Measurements from ENCODE around the gene GRM3. TPM values are rescaled to one million over a fixed set of nuclear protein-coding genes. Genes with fewer than 3 reads are reported as not detected.

GRM3 gene
- not detected for total RNA-seq
- polyA plus RNA-seq (2013, experiment 1 of 2), result 0.06 TPM
- 0.01 TPM for polyA plus RNA-seq (2013, experiment 2 of 2)
- 0 to 0.10 (median 0) reads per million in 172 experiments for total RNA-seq

DNA sequence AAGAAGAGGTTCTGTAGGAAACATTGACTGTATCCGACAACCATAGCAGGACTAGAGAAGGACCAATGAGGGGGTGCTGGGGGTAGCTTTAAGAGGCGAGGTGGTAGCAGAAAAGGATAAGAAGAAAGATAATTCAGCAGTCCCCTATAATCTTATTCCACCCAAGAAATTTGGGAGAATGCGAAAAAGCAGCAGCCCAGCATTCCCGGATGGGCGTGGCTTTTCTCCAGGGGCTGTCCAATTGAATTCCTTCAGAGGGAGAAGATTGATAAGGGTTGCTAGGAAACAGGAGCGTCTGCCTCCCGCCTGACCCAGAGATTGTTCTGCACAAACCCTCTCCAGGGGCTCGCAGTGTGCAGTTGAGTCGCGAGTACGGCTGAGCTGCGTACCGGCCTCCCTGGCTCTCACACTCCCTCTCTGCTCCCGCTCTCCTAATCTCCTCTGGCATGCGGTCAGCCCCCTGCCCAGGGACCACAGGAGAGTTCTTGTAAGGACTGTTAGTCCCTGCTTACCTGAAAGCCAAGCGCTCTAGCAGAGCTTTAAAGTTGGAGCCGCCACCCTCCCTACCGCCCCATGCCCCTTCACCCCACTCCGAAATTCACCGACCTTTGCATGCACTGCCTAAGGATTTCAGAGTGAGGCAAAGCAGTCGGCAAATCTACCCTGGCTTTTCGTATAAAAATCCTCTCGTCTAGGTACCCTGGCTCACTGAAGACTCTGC, at the start of gene GRM3:
TSS of gene GRM3 (plus strand) at position 349 of the 721 bp plus-strand sequence. CDS start 121,237 bp downstream, outside the sequence.
- no peaks in the 10 kb centered on the region for H3K9me3 Mint-ChIP-seq
- CTCF ChIA-PET, result no interaction called here
- Histone ChIP-seq H3K4me1 (ENCODE audit: insufficient read depth, low read length) (no peaks in the 10 kb centered on the region), H3K9me3 (ENCODE audit: control insufficient read depth in 1 of 2, insufficient read depth in 1 of 2, low read length in 2 of 2) (peaks cover 0 to 21% of the 10 kb centered on the region in 2 experiments), H3K27me3 (ENCODE audit: control insufficient read depth in 1 of 2, insufficient read depth in 2 of 2, low read length in 2 of 2) (peaks cover 16 to 24% of the 10 kb centered on the region in 2 experiments), H3K36me3 (ENCODE audit: insufficient read depth, low read length) (no peaks in the 10 kb centered on the region), H3K4me3 (ENCODE audit: low read length) (no peak within 1 kb of the TSS), H3K27ac (ENCODE audit: low read depth in 1 of 2, low read length in 2 of 2) (no peak within 1 kb of the TSS)
- H3K4me1 Mint-ChIP-seq (ENCODE audit: low read depth), result no peaks in the 10 kb centered on the region
- ATAC-seq (ENCODE audit: poor library complexity) (no peak), DNase-seq (no peak)
- H3K27ac Mint-ChIP-seq, result no peak within 1 kb of the TSS
- H3K27me3 Mint-ChIP-seq, result peaks cover 41% of the 10 kb centered on the region
- TF ChIP-seq, protein P1, sequence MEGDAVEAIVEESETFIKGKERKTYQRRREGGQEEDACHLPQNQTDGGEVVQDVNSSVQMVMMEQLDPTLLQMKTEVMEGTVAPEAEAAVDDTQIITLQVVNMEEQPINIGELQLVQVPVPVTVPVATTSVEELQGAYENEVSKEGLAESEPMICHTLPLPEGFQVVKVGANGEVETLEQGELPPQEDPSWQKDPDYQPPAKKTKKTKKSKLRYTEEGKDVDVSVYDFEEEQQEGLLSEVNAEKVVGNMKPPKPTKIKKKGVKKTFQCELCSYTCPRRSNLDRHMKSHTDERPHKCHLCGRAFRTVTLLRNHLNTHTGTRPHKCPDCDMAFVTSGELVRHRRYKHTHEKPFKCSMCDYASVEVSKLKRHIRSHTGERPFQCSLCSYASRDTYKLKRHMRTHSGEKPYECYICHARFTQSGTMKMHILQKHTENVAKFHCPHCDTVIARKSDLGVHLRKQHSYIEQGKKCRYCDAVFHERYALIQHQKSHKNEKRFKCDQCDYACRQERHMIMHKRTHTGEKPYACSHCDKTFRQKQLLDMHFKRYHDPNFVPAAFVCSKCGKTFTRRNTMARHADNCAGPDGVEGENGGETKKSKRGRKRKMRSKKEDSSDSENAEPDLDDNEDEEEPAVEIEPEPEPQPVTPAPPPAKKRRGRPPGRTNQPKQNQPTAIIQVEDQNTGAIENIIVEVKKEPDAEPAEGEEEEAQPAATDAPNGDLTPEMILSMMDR (IDR thresholded peaks at IDR 0.05), result no peak
- POLR2A ChIA-PET, result no interaction called here
- H3K36me3 Mint-ChIP-seq (ENCODE audit: low read depth), result no peaks in the 10 kb centered on the region
- no peak within 1 kb of the TSS for H3K4me3 Mint-ChIP-seq
- intact Hi-C loops (cut with DNase I, micrococcal nuclease), result no loop called here

DNA sequence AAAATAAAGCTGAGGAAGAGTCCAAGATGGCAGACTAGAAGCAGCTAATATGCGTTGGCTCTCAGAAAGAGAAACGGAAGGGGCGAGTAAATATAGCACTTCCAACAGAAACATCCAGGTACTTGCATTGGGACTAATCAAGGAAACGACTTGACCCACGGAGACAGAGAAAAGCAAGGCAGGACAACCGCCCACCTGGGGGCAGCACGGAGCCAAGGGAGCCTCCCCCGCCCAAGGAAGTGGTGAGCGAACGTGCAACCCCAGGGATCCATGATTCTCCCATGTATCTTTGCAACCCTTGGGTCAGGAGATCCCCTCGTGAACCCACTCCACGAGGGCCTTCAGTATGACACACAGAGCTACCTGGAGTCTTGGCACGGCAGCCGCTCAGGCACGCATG, 45.4 kb upstream of the GRM3 start:
- ChIA-PET CTCF (no interaction called here), POLR2A (no interaction called here)
- no peaks in the 10 kb centered on the region for H3K27me3 ChIP-seq (ENCODE audit: control insufficient read depth in 1 of 2, insufficient read depth in 2 of 2, low read length in 2 of 2)
- H3K4me3 ChIP-seq (ENCODE audit: low read length), result no peak overlapping the region
- no peaks in the 10 kb centered on the region for H3K4me1 ChIP-seq (ENCODE audit: insufficient read depth, low read length)
- Mint-ChIP-seq H3K9me3 (peaks cover 6% of the 10 kb centered on the region), H3K4me1 (ENCODE audit: low read depth) (no peaks in the 10 kb centered on the region), H3K27me3 (no peaks in the 10 kb centered on the region), H3K4me3 (no peak overlapping the region), H3K36me3 (ENCODE audit: low read depth) (no peaks in the 10 kb centered on the region), H3K27ac (no peak overlapping the region)
- no peak overlapping the region for H3K27ac ChIP-seq (ENCODE audit: low read depth in 1 of 2, low read length in 2 of 2)
- no peaks in the 10 kb centered on the region for H3K36me3 ChIP-seq (ENCODE audit: insufficient read depth, low read length)
- no peak for ATAC-seq (ENCODE audit: poor library complexity)
- TF ChIP-seq, protein P1 (IDR thresholded peaks at IDR 0.05), result no peak
- peak in 1 of 14 experiments; percentile 2 for DNase-seq
- H3K9me3 ChIP-seq (ENCODE audit: control insufficient read depth in 1 of 2, insufficient read depth in 1 of 2, low read length in 2 of 2), result peaks cover 0 to 27% of the 10 kb centered on the region in 2 experiments
- intact Hi-C loops (cut with DNase I, micrococcal nuclease), result no loop called here

DNA sequence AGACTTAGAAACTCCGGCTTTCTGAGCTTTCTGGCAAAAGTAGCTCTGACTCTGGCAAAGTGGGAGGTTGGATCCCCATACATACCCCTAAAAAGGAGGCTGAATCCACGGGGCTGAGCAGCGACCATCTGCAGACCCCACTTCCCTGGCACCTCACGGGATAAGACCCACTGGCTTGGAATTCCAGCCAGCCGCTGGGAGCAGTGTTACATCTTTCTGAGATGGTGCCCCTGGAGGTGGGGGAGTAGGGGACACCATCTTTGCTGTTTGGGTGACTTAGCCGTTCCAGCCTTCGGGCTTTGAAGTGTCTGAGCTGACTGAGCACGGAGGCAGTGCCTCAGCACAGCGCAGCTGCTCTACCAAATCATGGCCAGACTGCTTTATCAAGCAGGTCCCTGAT, 45.0 kb upstream of the GRM3 start:
- intact Hi-C loops (cut with DNase I, micrococcal nuclease), result no loop called here
- Mint-ChIP-seq H3K4me3 (no peak overlapping the region), H3K4me1 (ENCODE audit: low read depth) (no peaks in the 10 kb centered on the region), H3K27ac (no peak overlapping the region), H3K27me3 (no peaks in the 10 kb centered on the region), H3K36me3 (ENCODE audit: low read depth) (no peaks in the 10 kb centered on the region), H3K9me3 (peaks cover 6% of the 10 kb centered on the region)
- ATAC-seq (ENCODE audit: poor library complexity) (no peak), DNase-seq (peak in 1 of 14 experiments; percentile 3)
- H3K27ac ChIP-seq (ENCODE audit: low read depth in 1 of 2, low read length in 2 of 2), result no peak overlapping the region
- TF ChIP-seq, protein P1 (IDR thresholded peaks at IDR 0.05), result no peak
- H3K27me3 ChIP-seq (ENCODE audit: control insufficient read depth in 1 of 2, insufficient read depth in 2 of 2, low read length in 2 of 2), result no peaks in the 10 kb centered on the region
- no peaks in the 10 kb centered on the region for H3K4me1 ChIP-seq (ENCODE audit: insufficient read depth, low read length)
- ChIA-PET CTCF (no interaction called here), POLR2A (no interaction called here)
- H3K9me3 ChIP-seq (ENCODE audit: control insufficient read depth in 1 of 2, insufficient read depth in 1 of 2, low read length in 2 of 2), result peaks cover 0 to 27% of the 10 kb centered on the region in 2 experiments
- no peaks in the 10 kb centered on the region for H3K36me3 ChIP-seq (ENCODE audit: insufficient read depth, low read length)
- no peak overlapping the region for H3K4me3 ChIP-seq (ENCODE audit: low read length)

Data from CD4-positive, alpha-beta T cell (primary cell).